Thyroid gland (tissue), 4 donors: Measurements from ENCODE around the gene MAN1B1. TPM values are rescaled to one million over a fixed set of nuclear protein-coding genes. Genes with fewer than 3 reads are reported as not detected.

Experiments used
- DNase-seq, 2 donors: peaks; one replicate each; pipeline ENCODE4 v3.0.0-alpha.2; 2019
- H3K27ac ChIP-seq, 3 donors: fragments of 200-600 bp; sonication (generic); 1 replicate in 2 of 3; 2 replicates in 1 of 3; pipeline ENCODE4 v1.5.1; 2016 to 2019; ENCODE audit warnings: mild to moderate bottlenecking in 1 of 3, moderate library complexity in 1 of 3
- H3K27me3 ChIP-seq: fragments of 200-600 bp; sonication (generic); one replicate; pipeline ENCODE4 v1.5.1; 2019
- H3K36me3 ChIP-seq, 2 donors: fragments of 200-600 bp; sonication (generic); one replicate each; pipeline ENCODE4 v1.5.1; 2016 to 2019
- H3K4me1 ChIP-seq, 2 donors: fragments of 200-600 bp; sonication (generic); one replicate each; pipeline ENCODE4 v1.5.1; 2017 to 2019
- H3K4me3 ChIP-seq, 3 donors: fragments of 200-600 bp; sonication (generic); replicated peaks in 1 of 3; 1 replicate in 2 of 3; 2 replicates in 1 of 3; pipeline ENCODE4 v1.5.1; 2016; ENCODE audit warnings: mild to moderate bottlenecking in 1 of 3
- H3K9me3 ChIP-seq: fragments of 200-600 bp; sonication (generic); one replicate; pipeline ENCODE4 v1.5.1; 2017
- CTCF ChIP-seq, 6 experiments: fragments of 200-600 bp in 3 of 6; fragments of 450-650 bp in 3 of 6; sonication (generic) in 3 of 6; IDR thresholded peaks; one replicate each; pipeline ENCODE4 v1.5.1; 2016 to 2019; ENCODE audit warnings: antibody characterized with exemption in 6 of 6, mild to moderate bottlenecking in 2 of 6, inconsistent platforms in 1 of 6, moderate library complexity in 1 of 6
- POLR2A ChIP-seq, 2 donors: fragments of 450-650 bp; IDR thresholded peaks; one replicate each; pipeline ENCODE4 v1.6.1; 2017; ENCODE audit warnings: antibody characterized with exemption in 2 of 2, mild to moderate bottlenecking in 2 of 2, moderate library complexity in 1 of 2
- WGBS, 2 donors: methylation state at CpG; one replicate each; pipeline ENCODE4 v1.1.5; 2017; 5-methylcytosine and 5-hydroxymethylcytosine counted together
- intact Hi-C: fragments of 100-400 bp; cut with DNase I; formaldehyde crosslinking; loops from one replicate; pipeline ENCODE4 v1.15.1; 2023
- total RNA-seq, 4 donors: library from RNA; depleted of rRNA; stranded (reverse); fragments of >200 nt; gene quantifications; one replicate each; pipeline ENCODE4 v1.2.3, GENCODE V29; 2016

The MAN1B1 gene
- total RNA-seq, 4 donors from 2014 or later: 48.2 to 73.8 (median 67.2) TPM

GRCh38 chr9:137114220-137114612 is 27.4 kb downstream of the MAN1B1 start:
- Histone ChIP-seq H3K4me3 (peak overlapping the region; percentile 51 to 87 (median 53)), H3K27me3 (no peaks in the 10 kb centered on the region), H3K9me3 (no peaks in the 10 kb centered on the region), H3K27ac (no peak overlapping the region), H3K4me1 (peaks cover 5 to 10% of the 10 kb centered on the region in 2 donors), H3K36me3 (peaks cover 4 to 13% of the 10 kb centered on the region in 2 donors)
- TF ChIP-seq CTCF (IDR thresholded peaks at IDR 0.05) (no peak), POLR2A (IDR thresholded peaks at IDR 0.05) (no peak)
- no peak for DNase-seq
- intact Hi-C loops: no loop called here
- WGBS, 2 donors: no CpG with 5 or more reads among the region's 45 CpGs

- DNase-seq: peak; percentile 69 to 75
- WGBS, 2 donors: 32 to 52% methylated on average over 3 to 5 of the region's 70 CpGs
- H3K27me3 ChIP-seq: no peaks in the 10 kb centered on the region
- no peak within 1 kb of the TSS for H3K27ac ChIP-seq
- H3K9me3 ChIP-seq: no peaks in the 10 kb centered on the region
- peak within 1 kb of the TSS; percentile 51 to 87 (median 53) for H3K4me3 ChIP-seq
- intact Hi-C loops: loop anchor here (5.0 kb wide), 1 partner anchor 117 kb away; the partner anchor contains the start of gene SLC34A3
- TF ChIP-seq CTCF (IDR thresholded peaks at IDR 0.05) (no peak), POLR2A (IDR thresholded peaks at IDR 0.05) (peak in 1 of 2 donors; percentile 48)
- H3K4me1 ChIP-seq: peaks cover 5 to 10% of the 10 kb centered on the region in 2 donors
- peaks cover 4 to 13% of the 10 kb centered on the region in 2 donors for H3K36me3 ChIP-seq
Measured at GRCh38 chr9:137114613-137115393, 28.0 kb downstream of the MAN1B1 start, which contains the start of gene DPP7. TSS of gene DPP7 (minus strand) at chr9:137114733. CDS start at chr9:137114713, 20 bp downstream.

- H3K4me1 ChIP-seq: peaks cover 5 to 10% of the 10 kb centered on the region in 2 donors
- 75 to 80% methylated on average over 14 to 16 of the region's 21 CpGs for WGBS, 2 donors
- no peaks in the 10 kb centered on the region for H3K27me3 ChIP-seq
- intact Hi-C loops: loop anchor here (5.0 kb wide), 1 partner anchor 117 kb away; the partner anchor contains the start of gene SLC34A3
- TF ChIP-seq POLR2A (IDR thresholded peaks at IDR 0.05) (no peak), CTCF (IDR thresholded peaks at IDR 0.05) (no peak)
- peaks cover 4 to 13% of the 10 kb centered on the region in 2 donors for H3K36me3 ChIP-seq
- no peak for DNase-seq
- no peaks in the 10 kb centered on the region for H3K9me3 ChIP-seq
- no peak overlapping the region for H3K27ac ChIP-seq
- H3K4me3 ChIP-seq: no peak overlapping the region
Measured at GRCh38 chr9:137115394-137116026, 28.7 kb downstream of the MAN1B1 start.

GRCh38 chr9:137116027-137116507 is 29.3 kb downstream of the MAN1B1 start:
- no peak overlapping the region for H3K4me3 ChIP-seq
- no peak for DNase-seq
- H3K27me3 ChIP-seq: no peaks in the 10 kb centered on the region
- H3K4me1 ChIP-seq: peaks cover 5 to 10% of the 10 kb centered on the region in 2 donors
- WGBS, 2 donors: 63% methylated on average over 3 of the region's 6 CpGs; no CpG with 5 or more reads in 1 of the 2 donors
- peaks cover 4 to 13% of the 10 kb centered on the region in 2 donors for H3K36me3 ChIP-seq
- intact Hi-C loops: loop anchor here (5.0 kb wide), 1 partner anchor 116 kb away; the partner anchor contains the start of gene SLC34A3
- no peaks in the 10 kb centered on the region for H3K9me3 ChIP-seq
- H3K27ac ChIP-seq: no peak overlapping the region
- TF ChIP-seq CTCF (IDR thresholded peaks at IDR 0.05) (no peak), POLR2A (IDR thresholded peaks at IDR 0.05) (no peak)
